GM21717 (cell line): Measurements from ENCODE around the gene BCAT1.
A peak's percentile ranks its signal among the peaks of the same experiment; 100 is the strongest.
"Not testable (repeated sequence)": the region's sequence is repeated elsewhere in the genome, so short reads cannot be mapped to it uniquely, and the experiment has no call there.

Source experiments
- ATAC-seq: cut with Tn5 transposase; IDR thresholded peaks from one replicate; pipeline ENCODE4 v1.9.1; 2021; ENCODE audit warnings: mild to moderate bottlenecking, moderate library complexity; ENCODE audit not compliant: unreplicated experiment

The BCAT1 gene

GRCh38 chr12:24860546-24860945 is 88.4 kb downstream of the BCAT1 start:
- no peak for ATAC-seq

- no peak for ATAC-seq
These were observed 92.4 kb downstream of the BCAT1 start for GRCh38 chr12:24856541-24856940.

DNA sequence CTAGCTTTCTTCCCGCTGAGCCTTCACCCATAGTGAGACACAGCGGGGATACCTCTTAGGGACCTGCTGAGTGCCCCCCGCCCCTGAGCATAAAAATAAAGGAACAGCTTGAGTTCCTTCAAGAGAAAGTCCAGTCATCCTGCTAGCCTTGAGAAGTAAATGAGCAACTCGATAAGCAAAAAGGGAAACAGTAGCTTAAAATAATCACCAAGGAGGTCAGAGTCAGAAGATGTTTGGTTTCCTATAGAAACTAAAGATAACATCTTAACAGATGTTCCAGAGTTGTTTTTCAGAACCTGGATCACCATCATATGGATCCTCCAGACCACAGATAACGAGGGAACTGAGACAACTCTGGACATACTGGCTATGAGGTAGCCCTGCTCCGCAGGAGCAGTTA is 94.0 kb downstream of the BCAT1 start:
- no peak for ATAC-seq

DNA sequence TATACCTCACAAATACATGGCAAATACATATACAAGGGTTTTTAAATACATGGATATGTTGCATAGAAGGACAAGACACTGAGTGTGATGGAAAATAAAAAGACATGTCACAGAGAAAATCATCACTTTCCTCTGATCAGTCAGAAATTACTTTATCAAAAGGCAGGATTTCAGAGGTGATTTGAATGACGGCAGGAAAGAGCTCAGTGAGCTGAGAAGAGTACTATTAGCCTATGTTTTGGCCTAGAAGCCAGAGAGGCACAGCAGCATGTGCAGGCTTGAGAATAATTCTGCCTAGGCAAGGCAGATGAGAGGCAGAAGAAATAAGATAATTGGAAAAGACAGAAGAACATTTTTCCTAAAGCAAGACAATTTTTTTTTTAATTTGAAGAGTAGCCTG is 94.9 kb downstream of the BCAT1 start:
- no peak for ATAC-seq

GRCh38 chr12:24853588-24853987 is 95.3 kb downstream of the BCAT1 start:
- ATAC-seq: no peak

GRCh38 chr12:24853094-24853493 is 95.8 kb downstream of the BCAT1 start:
- no peak for ATAC-seq

DNA sequence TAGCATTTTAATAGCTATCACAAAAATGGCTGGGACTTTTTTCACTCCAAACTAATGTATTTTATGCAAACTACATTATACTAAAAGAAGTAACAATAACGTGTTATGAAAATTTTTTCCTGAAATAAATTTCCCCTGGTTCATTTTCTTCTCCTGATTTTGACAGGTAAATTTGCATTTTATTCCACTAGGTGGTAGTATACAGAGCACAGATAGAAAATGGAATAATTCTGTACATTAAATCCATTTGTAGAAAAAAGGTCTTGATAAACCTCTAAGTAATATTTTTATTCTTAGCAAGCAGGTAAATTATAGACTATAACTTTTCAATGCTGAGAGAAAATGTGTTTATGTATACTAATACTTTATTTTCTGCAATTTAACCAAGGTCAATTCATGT is 96.5 kb downstream of the BCAT1 start:
- ATAC-seq: no peak

DNA sequence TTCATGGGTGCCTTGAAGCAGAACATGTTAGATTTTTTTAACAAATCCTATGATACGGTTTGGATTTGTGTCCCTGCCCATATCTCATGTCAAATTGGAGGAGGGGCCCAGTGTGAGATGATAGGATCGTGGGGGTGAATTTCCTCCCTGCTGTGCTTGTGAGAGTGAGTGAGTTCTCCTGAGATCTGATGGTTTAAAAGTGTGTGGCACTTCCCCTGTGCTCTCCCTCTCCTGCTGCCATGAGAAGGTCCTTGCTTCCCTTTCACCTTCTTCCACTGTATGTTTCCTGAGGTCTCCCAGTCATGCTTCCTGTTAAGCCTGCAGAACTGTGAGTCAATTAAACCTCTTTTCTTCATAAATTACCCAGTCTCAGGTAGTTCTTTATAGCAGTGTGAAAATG is 97.0 kb downstream of the BCAT1 start:
- ATAC-seq: not testable (repeated sequence)

DNA sequence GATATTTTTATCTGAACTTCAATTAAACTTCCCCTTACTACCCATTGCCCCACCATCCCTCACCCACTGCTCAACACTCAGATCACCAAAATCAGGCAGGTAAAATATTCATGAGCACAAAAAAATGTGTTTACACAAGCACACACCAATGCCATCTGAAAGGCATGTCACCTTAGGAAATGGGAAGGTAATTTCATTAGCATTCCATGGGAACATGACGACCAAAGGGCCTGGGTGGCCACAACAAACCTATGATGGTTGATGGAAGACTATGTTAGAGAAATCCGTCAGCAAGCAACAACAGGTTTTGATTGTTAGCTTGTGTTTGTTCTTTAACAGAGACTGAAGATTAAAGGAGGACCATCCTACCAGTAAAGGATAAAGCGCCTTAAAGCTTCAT is 97.6 kb downstream of the BCAT1 start:
- ATAC-seq: no peak

DNA sequence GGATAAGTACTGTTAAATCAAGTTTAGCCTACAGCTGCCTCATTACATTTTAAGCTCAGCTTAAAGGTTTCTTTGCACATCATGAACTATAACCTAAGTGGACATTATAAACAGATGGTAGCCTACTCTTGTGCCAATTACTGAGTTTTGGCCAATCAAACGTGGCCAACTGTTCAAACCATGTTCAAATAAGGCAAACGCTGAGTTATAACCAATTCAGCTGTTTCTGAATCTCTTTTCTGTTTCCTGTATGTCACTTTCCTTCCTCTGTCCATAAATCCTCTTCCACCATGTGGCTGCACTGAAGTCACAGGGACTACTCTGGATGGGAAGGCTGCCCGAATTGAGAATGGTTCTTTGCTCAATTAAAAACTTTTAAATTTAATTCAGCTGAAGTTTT is 98.4 kb downstream of the BCAT1 start:
- ATAC-seq: no peak

- no peak for ATAC-seq
These were observed 99.9 kb downstream of the BCAT1 start for GRCh38 chr12:24848941-24849477.

DNA sequence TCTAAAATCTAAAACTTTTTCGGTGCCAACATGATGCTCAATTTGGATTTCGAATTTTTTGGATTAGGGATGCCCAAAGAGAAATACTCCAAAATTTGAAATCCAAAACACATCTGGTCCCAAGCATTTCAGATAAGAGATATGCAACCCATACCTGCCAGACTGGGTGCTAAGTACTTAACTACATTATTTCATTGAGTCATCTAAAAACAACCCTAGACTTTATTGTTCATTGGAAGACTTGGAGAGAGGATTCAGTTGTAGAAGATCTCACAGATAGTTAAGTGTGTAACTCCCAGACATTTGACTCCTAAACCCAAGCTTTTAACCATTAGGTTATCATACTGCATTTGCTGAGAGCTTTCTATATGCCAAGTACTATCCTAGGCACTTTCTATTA is 102.2 kb downstream of the BCAT1 start:
- no peak for ATAC-seq

GRCh38 chr12:24845615-24846014 is 103.3 kb downstream of the BCAT1 start:
- ATAC-seq: no peak

GRCh38 chr12:24840046-24840800 is 108.7 kb downstream of the BCAT1 start:
- no peak for ATAC-seq

DNA sequence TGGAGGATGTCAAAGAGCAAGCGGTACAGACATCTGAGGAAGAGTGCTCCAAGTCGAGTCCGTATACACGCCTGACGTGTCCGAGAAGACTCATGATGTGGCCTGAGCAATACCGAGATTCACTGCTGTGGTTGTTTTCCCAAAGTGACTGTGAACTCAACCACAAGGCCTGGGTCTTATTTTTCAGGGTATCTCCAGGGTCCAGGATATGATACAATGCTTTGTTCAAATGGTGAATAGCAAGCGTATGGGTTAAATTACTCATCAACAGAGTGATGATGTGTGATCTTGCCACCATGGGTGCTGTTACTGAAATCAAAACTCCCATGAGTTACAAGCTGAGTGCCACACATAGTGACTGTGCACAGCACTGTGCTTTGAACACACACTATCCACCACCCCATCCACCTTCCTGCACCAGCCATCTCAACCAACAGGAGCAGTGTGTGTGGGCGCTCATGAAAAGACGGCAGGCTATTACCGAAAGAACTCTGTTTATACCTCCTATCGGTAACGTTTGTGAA is 109.6 kb downstream of the BCAT1 start:
- peak; percentile 89 for ATAC-seq

GRCh38 chr12:24838531-24838950 is 110.4 kb downstream of the BCAT1 start:
- ATAC-seq: peak; percentile 53

DNA sequence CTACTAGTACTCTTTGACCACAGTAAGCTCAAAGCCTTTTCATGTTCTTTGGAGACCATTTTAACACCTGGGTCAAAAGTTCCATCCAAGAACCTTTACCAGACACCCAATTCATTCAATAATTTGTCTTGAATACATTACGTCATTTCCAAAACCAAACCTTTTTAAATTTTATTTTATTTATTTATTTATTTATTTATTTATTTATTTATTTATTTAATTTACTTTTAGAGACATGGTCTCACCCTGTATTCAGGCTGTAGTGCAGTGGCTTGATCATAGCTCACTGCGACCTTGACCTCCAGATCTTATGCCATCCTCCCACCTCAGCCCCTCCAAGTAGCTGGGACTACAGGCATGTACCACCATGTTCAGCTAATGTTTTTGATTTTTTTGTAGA is 113.5 kb downstream of the BCAT1 start:
- no peak for ATAC-seq

DNA sequence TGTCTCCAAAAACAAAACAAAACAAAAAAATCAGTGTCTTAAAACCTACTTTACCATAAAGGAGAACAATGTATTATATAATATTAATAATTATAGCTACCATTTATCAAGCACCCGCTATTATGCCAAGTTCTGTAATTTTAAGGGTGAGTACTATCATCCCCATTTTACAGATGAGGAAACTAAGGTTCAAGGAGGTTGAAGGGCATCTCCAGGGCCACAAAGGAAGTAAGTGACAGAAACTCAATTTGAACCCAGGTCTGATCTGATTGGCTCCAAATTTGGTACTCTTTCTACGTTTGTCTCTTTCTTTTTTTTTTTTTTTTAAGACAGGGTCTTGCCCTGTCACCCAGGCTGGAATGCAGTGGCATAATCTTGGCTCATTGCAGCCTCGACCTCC is 115.4 kb downstream of the BCAT1 start:
- ATAC-seq: no peak

GRCh38 chr12:24823808-24824515 is 124.9 kb downstream of the BCAT1 start:
- ATAC-seq: peak; percentile 23

GRCh38 chr12:24822121-24822899 is 126.6 kb downstream of the BCAT1 start:
- peak; percentile 84 for ATAC-seq

DNA sequence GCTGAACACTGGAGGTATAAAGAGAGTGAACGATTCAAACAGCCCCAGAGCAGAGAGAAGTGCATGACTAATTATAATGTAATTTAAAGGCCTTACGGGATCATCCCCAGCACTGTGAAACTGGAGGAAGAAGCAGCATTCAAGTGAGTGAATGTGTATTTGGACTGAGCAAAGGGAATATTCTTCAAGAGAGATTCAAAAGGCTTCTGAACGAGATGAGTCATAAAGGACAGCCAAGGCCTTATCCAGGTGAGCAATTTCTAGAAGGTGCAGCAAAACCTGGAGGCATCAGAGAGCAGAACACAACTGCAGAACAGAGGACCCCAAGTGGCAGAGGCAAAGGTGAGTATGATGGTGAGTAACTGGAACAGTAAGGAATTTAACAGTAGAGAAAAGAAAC is 127.2 kb downstream of the BCAT1 start:
- peak; percentile 52 for ATAC-seq
